IMR-90 (cell line): ENCODE data around the gene KIF25. TPM values are rescaled to one million over a fixed set of nuclear protein-coding genes. Genes with fewer than 3 reads are reported as not detected.
A peak's percentile ranks its signal among the peaks of the same experiment; 100 is the strongest.

Source experiments
- ATAC-seq: fragments of 200-7000 bp; cut with Tn5 transposase; 2 replicates; pipeline ENCODE4 v1.9.1; 2020; ENCODE audit warnings: low read depth, mild to moderate bottlenecking, moderate library complexity
- BruUV-seq: library from RNA; stranded (reverse); fragments of 400-500 nt; replicated peaks from 2 replicates; lab custom pipeline; 2021; lab: Mats Ljungman, UMichigan
- CTCF ChIA-PET: fragments of 300-600 bp; formaldehyde crosslinking; extraction: SDS; loops from one replicate; lab custom pipeline; 2021; ENCODE audit warnings: antibody characterized with exemption; lab: Yijun Ruan, JAX
- POLR2A ChIA-PET: fragments of 300-600 bp; sonication (Branson Sonifier 250); formaldehyde crosslinking; loops from one replicate; lab custom pipeline; 2022; ENCODE audit warnings: antibody characterized with exemption; ENCODE audit not compliant: unreplicated experiment; lab: Charles Lee
- DNase-seq: peaks from one replicate; pipeline ENCODE4 v3.0.0; 2013
- H2AFZ ChIP-seq: replicated peaks from 2 replicates; pipeline ENCODE3; 2013; ENCODE audit warnings: low read length, mild to moderate bottlenecking; ENCODE audit not compliant: poor library complexity
- H2AK5ac ChIP-seq: 2 replicates; pipeline ENCODE4 v1.6.1; 2013; ENCODE audit warnings: low read depth, low read length, inconsistent platforms
- H2AK9ac ChIP-seq: replicated peaks from 2 replicates; pipeline ENCODE3; 2013; ENCODE audit warnings: mild to moderate bottlenecking, low read depth, low read length, moderate library complexity; ENCODE audit not compliant: poor library complexity
- H2BK120ac ChIP-seq: 2 replicates; pipeline ENCODE4 v1.6.1; 2013; ENCODE audit warnings: low read depth, low read length, inconsistent platforms
- H2BK15ac ChIP-seq: 3 replicates; pipeline ENCODE4 v1.6.1; 2013; ENCODE audit warnings: low read depth, low read length, inconsistent platforms
- H2BK20ac ChIP-seq: 2 replicates; pipeline ENCODE4 v1.6.1; 2013; ENCODE audit warnings: low read depth, mild to moderate bottlenecking, inconsistent platforms, low read length, moderate library complexity
- H2BK5ac ChIP-seq: 2 replicates; pipeline ENCODE4 v1.6.1; 2013; ENCODE audit warnings: mild to moderate bottlenecking, low read depth, low read length, inconsistent platforms; ENCODE audit not compliant: poor library complexity, severe bottlenecking
- H3K14ac ChIP-seq: replicated peaks from 2 replicates; pipeline ENCODE4 v1.6.1; 2013; ENCODE audit warnings: low read depth, low read length, inconsistent platforms
- H3K18ac ChIP-seq: 2 replicates; pipeline ENCODE4 v1.6.1; 2013; ENCODE audit warnings: low read depth, low read length, control low read depth
- H3K23ac ChIP-seq: 2 replicates; pipeline ENCODE4 v1.6.1; 2013; ENCODE audit warnings: low read depth, low read length, inconsistent platforms
- H3K27ac ChIP-seq: 2 replicates; pipeline ENCODE4 v1.5.1; 2013; ENCODE audit warnings: mild to moderate bottlenecking, control low read depth, low read length; ENCODE audit not compliant: insufficient read depth
- H3K27me3 ChIP-seq: 2 replicates; pipeline ENCODE4 v1.6.1; 2013; ENCODE audit warnings: low read length; ENCODE audit not compliant: control insufficient read depth, insufficient read depth
- H3K36me3 ChIP-seq: 2 replicates; pipeline ENCODE4 v1.6.1; 2013; ENCODE audit warnings: low read length, mixed read lengths; ENCODE audit not compliant: control insufficient read depth, insufficient read depth
- H3K4ac ChIP-seq: 2 replicates; pipeline ENCODE4 v1.6.1; 2013; ENCODE audit warnings: low read depth, low read length, inconsistent platforms
- H3K4me1 ChIP-seq: 2 replicates; pipeline ENCODE4 v1.6.1; 2013; ENCODE audit warnings: low read length, mixed read lengths; ENCODE audit not compliant: control insufficient read depth, insufficient read depth
- H3K4me2 ChIP-seq: 2 replicates; pipeline ENCODE4 v1.6.1; 2013; ENCODE audit warnings: low read depth, mild to moderate bottlenecking, control low read depth, low read length, moderate library complexity
- H3K4me3 ChIP-seq: 2 replicates; pipeline ENCODE4 v1.5.1; 2013; ENCODE audit warnings: low read depth, mild to moderate bottlenecking, control low read depth, low read length, moderate library complexity; ENCODE audit not compliant: insufficient read depth
- H3K56ac ChIP-seq: 2 replicates; pipeline ENCODE4 v1.6.1; 2013; ENCODE audit warnings: low read length, inconsistent platforms; ENCODE audit not compliant: insufficient read depth; ENCODE audit errors: extremely low read depth
- H3K79me1 ChIP-seq, 2 experiments: 2 replicates each; pipeline ENCODE4 v1.6.1; 2013; ENCODE audit warnings: low read length in 2 of 2, inconsistent platforms in 1 of 2, low read depth in 1 of 2
- H3K9ac ChIP-seq: 2 replicates; pipeline ENCODE4 v1.6.1; 2013; ENCODE audit warnings: low read depth, low read length, control low read depth
- H3K9me1 ChIP-seq: 2 replicates; pipeline ENCODE4 v1.6.1; 2013; ENCODE audit warnings: low read length, inconsistent platforms; ENCODE audit not compliant: insufficient read depth
- H3K9me3 ChIP-seq: 2 replicates; pipeline ENCODE4 v1.6.1; 2013; ENCODE audit warnings: low read length; ENCODE audit not compliant: control insufficient read depth, insufficient read depth
- H4K20me1 ChIP-seq: 2 replicates; pipeline ENCODE4 v1.6.1; 2013; ENCODE audit warnings: low read length, inconsistent platforms; ENCODE audit not compliant: insufficient read depth
- H4K5ac ChIP-seq: 2 replicates; pipeline ENCODE4 v1.6.1; 2013; ENCODE audit warnings: mild to moderate bottlenecking, low read depth, low read length, control low read depth
- H4K8ac ChIP-seq, 2 experiments: 2 replicates each; pipeline ENCODE4 v1.6.1; 2013; ENCODE audit warnings: low read depth in 2 of 2, low read length in 2 of 2, control low read depth in 1 of 2, inconsistent platforms in 1 of 2
- H4K91ac ChIP-seq: 2 replicates; pipeline ENCODE4 v1.6.1; 2013; ENCODE audit warnings: low read depth, low read length, inconsistent platforms; ENCODE audit not compliant: insufficient read depth
- POLR2A ChIP-seq: IDR thresholded peaks from 2 replicates; pipeline ENCODE4 v1.6.1; 2012; ENCODE audit warnings: mild to moderate bottlenecking, low read depth, low read length
- WGBS, 2 experiments: methylation state at CpG; one replicate each; pipeline versions ENCODE4 v1.1.5 to v1.1.7; 2013; ENCODE audit warnings: missing lambda C conversion rate in 2 of 2; ENCODE audit not compliant: insufficient read length in 1 of 2; ENCODE audit errors: extremely low coverage in 2 of 2; 5-methylcytosine and 5-hydroxymethylcytosine counted together
- dilution Hi-C: fragments of 300-500 bp; cut with HindIII; formaldehyde crosslinking; loops from one replicate; pipeline ENCODE4 v1.14.3; 2018; ENCODE audit warnings: low sequenced_read_pairs; ENCODE audit not compliant: unreplicated experiment
- in situ Hi-C: fragments of 300-500 bp; cut with MboI; formaldehyde crosslinking; loops from 3 replicates; pipeline ENCODE4 v1.14.3; 2019; ENCODE audit warnings: low sequenced_read_pairs, inconsistent platforms, mixed read lengths
- intact Hi-C: fragments of 100-400 bp; cut with micrococcal nuclease; formaldehyde crosslinking; loops from 2 replicates; pipeline ENCODE4 v1.10.0; 2022
- polyA plus RNA-seq, 3 experiments: library from polyadenylated mRNA; depleted of rRNA; stranded (reverse); fragments of >200 nt; gene quantifications; 2 replicates each; pipeline ENCODE4 v1.2.3, GENCODE V29; 2012; ENCODE audit warnings: low replicate concordance in 1 of 3
- total RNA-seq: library from RNA; depleted of rRNA; stranded (reverse); fragments of >200 nt; gene quantifications from 2 replicates; pipeline ENCODE4 v1.2.3, GENCODE V29; 2012

KIF25 gene
- total and polyA plus RNA-seq, 2 of the 4 experiments (the other 2 are of a cell fraction) = not detected

- Histone ChIP-seq H3K4me2 (no peak overlapping the region), H3K79me1 (no peaks in the 10 kb centered on the region), H3K27ac (no peak overlapping the region), H4K5ac (no peak overlapping the region; the same call in 1 of the 2 replicates), H2AFZ (no peak overlapping the region), H3K56ac (no peak overlapping the region), H2BK5ac (no peak overlapping the region), H3K18ac (no peak overlapping the region; the same call in 1 of the 2 replicates), H3K9ac (no peak overlapping the region), H2BK120ac (no peak overlapping the region), H2BK20ac (no peak overlapping the region), H2AK5ac (no peak overlapping the region), H3K36me3 (no peaks in the 10 kb centered on the region), H3K9me3 (no peaks in the 10 kb centered on the region), H3K14ac (no peak overlapping the region), H3K27me3 (no peaks in the 10 kb centered on the region), H3K4ac (no peak overlapping the region), H4K20me1 (no peaks in the 10 kb centered on the region), H2AK9ac (no peak overlapping the region), H4K91ac (no peak overlapping the region), H3K23ac (no peak overlapping the region), H3K4me3 (no peak overlapping the region), H4K8ac (peak overlapping the region in 1 of 2 experiments; percentile 39; a peak in 1 of 4 replicates), H2BK15ac (no peak overlapping the region), H3K9me1 (no peaks in the 10 kb centered on the region), H3K4me1 (peaks cover 6% of the 10 kb centered on the region; the same call in 1 of the 2 replicates)
- TF ChIP-seq POLR2A = no peak
- DNase-seq (no peak), ATAC-seq (no peak)
- dilution Hi-C loops (no loop called here), in situ Hi-C loops (no loop called here), intact Hi-C loops (no loop called here)
- ChIA-PET POLR2A (interaction anchor here (0.6 kb wide), 1 partner anchor 24 kb away, joined by 3 read pairs; no protein-coding TSS in a partner anchor), CTCF (interaction anchor here (0.5 to 0.6 kb wide), 3 partner anchors 13 to 116 kb away, joined by 3 to 4 read pairs (median 3); no protein-coding TSS in a partner anchor)
- no TSS peak for BruUV-seq
- 100% methylated on average over 1 of the region's 19 CpGs; no CpG with 5 or more reads in 1 of the 2 experiments for WGBS, 2 experiments
Observed at GRCh38 chr6:168045141-168045691, 47.7 kb downstream of the KIF25 start.
